Chondrocyte (in vitro differentiated cells): Measurements from ENCODE around the gene INSL4. TPM values are rescaled to one million over a fixed set of nuclear protein-coding genes. Genes with fewer than 3 reads are reported as not detected.
A peak's percentile ranks its signal among the peaks of the same experiment; 100 is the strongest.

ENCODE experiments used
- DNase-seq: peaks from one replicate; pipeline ENCODE4 v3.0.0; 2021; ENCODE audit warnings: mixed read lengths, low spot score
- H3K27ac Mint-ChIP-seq: one replicate; pipeline ENCODE4 v1.8.0; 2021; ENCODE audit warnings: mild to moderate bottlenecking, moderate library complexity, mixed read lengths; ENCODE audit not compliant: unreplicated experiment
- H3K27me3 Mint-ChIP-seq: 2 replicates; pipeline ENCODE4 v1.8.0; 2021; ENCODE audit warnings: low read depth, mixed read lengths
- H3K36me3 Mint-ChIP-seq: 2 replicates; pipeline ENCODE4 v1.8.0; 2021; ENCODE audit warnings: low read depth, mixed read lengths
- H3K4me1 Mint-ChIP-seq: 2 replicates; pipeline ENCODE4 v1.8.0; 2021; ENCODE audit warnings: low read depth, mild to moderate bottlenecking, mixed read lengths
- H3K4me3 Mint-ChIP-seq: one replicate; pipeline ENCODE4 v1.8.0; 2021; ENCODE audit warnings: mild to moderate bottlenecking, moderate library complexity, mixed read lengths; ENCODE audit not compliant: unreplicated experiment
- H3K9me3 Mint-ChIP-seq: 2 replicates; pipeline ENCODE4 v1.8.0; 2021; ENCODE audit warnings: low read depth, mixed read lengths
- CTCF ChIP-seq: fragments of 200-600 bp; sonication (generic); IDR thresholded peaks from 2 replicates; pipeline ENCODE4 v1.5.0; 2021; ENCODE audit warnings: antibody characterized with exemption, mild to moderate bottlenecking, moderate library complexity
- total RNA-seq: library from RNA; stranded (reverse); gene quantifications from 3 replicates; pipeline ENCODE4 v1.2.1, GENCODE V29; 2021

Gene INSL4
- total RNA-seq, 1 donor from 2014 or later, result not detected

DNA sequence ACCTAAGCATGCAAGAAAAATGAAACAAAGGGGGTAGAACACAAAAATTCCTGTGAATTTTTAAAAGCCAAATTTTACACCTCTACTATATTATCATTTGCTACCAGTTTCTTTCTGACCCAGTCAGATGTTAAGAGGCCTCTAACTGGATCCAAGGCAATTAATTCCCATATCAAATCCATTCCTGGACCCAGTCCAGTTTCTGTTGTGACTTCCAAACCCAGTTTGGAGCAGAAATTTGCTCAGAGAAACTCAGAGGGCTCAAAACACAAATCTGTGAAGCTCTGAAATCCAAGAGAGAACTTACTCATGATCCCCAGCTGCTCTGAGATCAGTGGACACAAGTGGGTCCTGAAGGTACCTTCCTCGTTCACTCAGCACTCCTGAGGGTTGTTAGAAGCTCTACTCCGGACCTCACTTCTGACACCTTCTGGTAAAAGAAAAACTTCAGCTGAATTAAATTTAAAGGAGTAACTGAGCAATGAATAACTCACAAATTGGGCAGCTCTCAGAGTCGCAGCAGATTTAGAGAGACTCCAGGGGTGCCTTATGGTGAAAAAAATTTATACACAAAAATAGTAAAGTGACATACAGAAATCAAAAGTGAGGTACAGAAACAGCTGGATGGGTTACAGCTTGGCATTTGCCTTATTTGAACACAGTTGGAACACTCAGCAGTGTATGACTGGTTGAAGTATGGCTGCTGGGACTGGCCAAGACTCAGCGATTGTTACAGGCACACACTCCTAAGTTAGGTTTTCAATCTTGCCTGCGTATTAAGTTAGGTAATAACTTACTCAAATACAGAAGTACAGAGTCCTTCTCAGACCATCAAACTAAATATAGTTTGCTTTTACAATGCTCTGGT, 32.4 kb downstream of the INSL4 start:
- Mint-ChIP-seq H3K4me1 (peaks cover 13% of the 10 kb centered on the region), H3K27me3 (no peaks in the 10 kb centered on the region), H3K36me3 (no peaks in the 10 kb centered on the region), H3K27ac (no peak overlapping the region), H3K4me3 (no peak overlapping the region), H3K9me3 (peaks cover 3% of the 10 kb centered on the region)
- TF ChIP-seq CTCF, result peak; percentile 52
- no peak for DNase-seq

DNA sequence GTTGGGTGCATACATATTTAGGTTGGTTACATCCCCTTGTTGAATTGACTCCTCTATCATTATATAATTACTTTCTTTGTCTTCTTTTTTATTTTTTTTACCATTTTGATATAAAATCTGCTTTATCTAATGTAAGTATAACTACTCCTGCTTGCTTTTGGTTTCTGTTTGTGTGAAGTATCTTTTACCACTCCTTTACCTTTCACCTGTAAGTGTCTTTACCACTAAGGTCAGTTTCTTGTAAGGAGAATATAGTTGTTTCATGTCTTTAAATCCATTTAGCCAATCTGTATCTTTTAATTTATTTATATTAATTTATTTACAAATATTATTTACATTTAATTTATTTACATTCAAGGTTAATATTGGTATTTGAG, 33.0 kb downstream of the INSL4 start:
- no peak overlapping the region for H3K27ac Mint-ChIP-seq
- peaks cover 3% of the 10 kb centered on the region for H3K9me3 Mint-ChIP-seq
- no peaks in the 10 kb centered on the region for H3K36me3 Mint-ChIP-seq

DNA sequence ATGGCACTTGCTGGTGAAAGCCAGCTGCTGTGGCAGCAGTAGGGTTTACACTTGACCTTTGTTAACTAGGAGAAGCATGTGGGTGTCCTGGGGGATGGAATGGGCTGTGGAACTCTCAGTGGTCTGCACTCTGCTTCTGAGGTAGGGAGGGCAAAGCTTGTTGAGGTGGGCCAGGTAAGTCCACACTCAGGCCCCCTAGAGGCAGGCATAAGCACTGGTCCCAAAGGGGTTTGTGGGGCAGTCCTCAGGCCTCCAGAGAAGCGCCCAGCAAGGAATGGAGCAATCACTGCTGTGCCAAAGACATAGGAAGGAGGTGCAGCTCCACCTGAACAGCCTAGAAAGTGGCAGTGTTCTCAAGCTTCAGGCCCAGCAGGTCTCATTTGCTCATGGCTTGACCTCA, 34.7 kb downstream of the INSL4 start:
- Mint-ChIP-seq H3K36me3 (no peaks in the 10 kb centered on the region), H3K9me3 (no peaks in the 10 kb centered on the region), H3K27ac (no peak overlapping the region), H3K4me3 (no peak overlapping the region), H3K4me1 (peaks cover 29% of the 10 kb centered on the region), H3K27me3 (no peaks in the 10 kb centered on the region)
- no peak for DNase-seq
- no peak for TF ChIP-seq CTCF

More for the DNA sequence above, 33.0 kb downstream of the INSL4 start:
- no peak overlapping the region for H3K4me3 Mint-ChIP-seq
- H3K27me3 Mint-ChIP-seq, result no peaks in the 10 kb centered on the region
- DNase-seq, result no peak
- TF ChIP-seq CTCF, result no peak
- H3K4me1 Mint-ChIP-seq, result peaks cover 20% of the 10 kb centered on the region

GRCh38 chr9:5269249-5269715, 38.1 kb downstream of the INSL4 start:
- peak; percentile 20 for TF ChIP-seq CTCF
- no peak for DNase-seq
- H3K4me3 Mint-ChIP-seq, result no peak overlapping the region

GRCh38 chr9:5274770-5275169, 43.6 kb downstream of the INSL4 start:
- DNase-seq, result no peak
- TF ChIP-seq CTCF, result no peak
- no peaks in the 10 kb centered on the region for H3K27me3 Mint-ChIP-seq
- peaks cover 4% of the 10 kb centered on the region for H3K4me1 Mint-ChIP-seq
- H3K4me3 Mint-ChIP-seq, result no peak overlapping the region
- no peak overlapping the region for H3K27ac Mint-ChIP-seq
- peaks cover 6% of the 10 kb centered on the region for H3K9me3 Mint-ChIP-seq
- no peaks in the 10 kb centered on the region for H3K36me3 Mint-ChIP-seq

More at GRCh38 chr9:5269249-5269715, 38.1 kb downstream of the INSL4 start:
- H3K9me3 Mint-ChIP-seq, result no peaks in the 10 kb centered on the region
- H3K36me3 Mint-ChIP-seq, result no peaks in the 10 kb centered on the region
- H3K4me1 Mint-ChIP-seq, result peaks cover 29% of the 10 kb centered on the region
- H3K27ac Mint-ChIP-seq, result peak overlapping the region; percentile 77
- H3K27me3 Mint-ChIP-seq, result no peaks in the 10 kb centered on the region
